HG02763 (cell line): ENCODE results near the gene LEPROT.
"Not testable (repeated sequence)": the region's sequence is repeated elsewhere in the genome, so short reads cannot be mapped to it uniquely, and the experiment has no call there.

Experiments
- ATAC-seq: cut with Tn5 transposase; IDR thresholded peaks from one replicate; pipeline ENCODE4 v1.9.1; 2021; ENCODE audit warnings: mild to moderate bottlenecking, moderate library complexity; ENCODE audit not compliant: unreplicated experiment

The LEPROT gene

GRCh38 chr1:65435987-65436386, 15.5 kb downstream of the LEPROT start:
- no peak for ATAC-seq

- ATAC-seq = no peak
Measured at GRCh38 chr1:65437616-65438015, 17.1 kb downstream of the LEPROT start.

GRCh38 chr1:65440322-65440900, 19.9 kb downstream of the LEPROT start:
- no peak for ATAC-seq

- no peak for ATAC-seq
Measured at GRCh38 chr1:65440915-65441314, 20.4 kb downstream of the LEPROT start.

- ATAC-seq = no peak
Measured at GRCh38 chr1:65441464-65441863, 21.0 kb downstream of the LEPROT start.

GRCh38 chr1:65442442-65442841, 22.0 kb downstream of the LEPROT start:
- ATAC-seq = no peak

- ATAC-seq = no peak
Measured at GRCh38 chr1:65443647-65444046, 23.2 kb downstream of the LEPROT start.

GRCh38 chr1:65444128-65444640, 23.7 kb downstream of the LEPROT start:
- no peak for ATAC-seq

- no peak for ATAC-seq
Measured at GRCh38 chr1:65445837-65446236, 25.4 kb downstream of the LEPROT start.

GRCh38 chr1:65449214-65449823, 28.9 kb downstream of the LEPROT start:
- no peak for ATAC-seq

- ATAC-seq = not testable (repeated sequence)
Measured at GRCh38 chr1:65455678-65456077, 35.2 kb downstream of the LEPROT start.

- no peak for ATAC-seq
Measured at GRCh38 chr1:65456481-65456880, 36.0 kb downstream of the LEPROT start.

- no peak for ATAC-seq
Measured at GRCh38 chr1:65457868-65458267, 37.4 kb downstream of the LEPROT start.

GRCh38 chr1:65458730-65459396, 38.4 kb downstream of the LEPROT start:
- no peak for ATAC-seq

- ATAC-seq = no peak
Measured at GRCh38 chr1:65459397-65459768, 38.9 kb downstream of the LEPROT start.

- not testable (repeated sequence) for ATAC-seq
Measured at GRCh38 chr1:65465837-65466236, 45.4 kb downstream of the LEPROT start.

GRCh38 chr1:65467536-65467935, 47.1 kb downstream of the LEPROT start:
- ATAC-seq = no peak

GRCh38 chr1:65469126-65469888, 48.8 kb downstream of the LEPROT start:
- ATAC-seq = no peak

GRCh38 chr1:65469889-65470340, 49.4 kb downstream of the LEPROT start:
- no peak for ATAC-seq

- ATAC-seq = no peak
Measured at GRCh38 chr1:65470766-65471165, 50.3 kb downstream of the LEPROT start.

- no peak for ATAC-seq
Measured at GRCh38 chr1:65471213-65471833, 50.9 kb downstream of the LEPROT start.
